ENCODE data around the gene MED13. TPM values are rescaled to one million over a fixed set of nuclear protein-coding genes. Genes with fewer than 3 reads are reported as not detected.

Gene MED13
- total RNA-seq, 1 experiment from 2014 or later = 60.7 TPM

DNA sequence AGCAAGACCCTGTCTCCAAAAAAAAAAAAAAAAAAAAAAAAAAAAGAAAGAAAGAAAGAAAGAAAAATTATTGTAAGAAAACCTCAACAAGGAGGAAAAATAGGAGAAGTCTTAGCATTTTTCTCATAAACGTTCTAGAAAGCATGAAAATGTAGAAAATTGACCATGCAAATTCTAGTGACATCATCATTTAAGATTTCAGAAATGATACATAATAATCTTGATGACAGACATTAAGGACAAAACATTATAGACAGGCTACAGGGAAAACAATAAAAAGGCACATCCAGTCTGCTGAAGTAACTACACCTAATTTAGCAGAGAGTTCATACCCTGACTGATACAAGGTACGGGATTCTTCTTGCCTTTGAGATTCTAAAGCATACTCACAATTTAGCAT is 21.9 kb downstream of the MED13 start:
- no peak overlapping the region for H4K5ac ChIP-seq (ENCODE audit: insufficient read length, low read depth, low read length)

More for the DNA sequence above, 21.9 kb downstream of the MED13 start:
- H3K4me3 Mint-ChIP-seq = no peak overlapping the region
- no peaks in the 10 kb centered on the region for H3K9me3 ChIP-seq (ENCODE audit: control insufficient read depth, low read depth, low read length)
- no peak overlapping the region for H3K18ac ChIP-seq (ENCODE audit: insufficient read length, low read depth, low read length)
- no peak overlapping the region for H3K27ac Mint-ChIP-seq
- no peak overlapping the region for H3K9ac ChIP-seq (ENCODE audit: extremely low read depth, insufficient read length, low read length)
- no peaks in the 10 kb centered on the region for H3K4me1 Mint-ChIP-seq
- no peak overlapping the region for H3K27ac ChIP-seq (ENCODE audit: insufficient read length, low read depth, low read length)
- no peaks in the 10 kb centered on the region for H4K20me1 ChIP-seq (ENCODE audit: control insufficient read depth, insufficient read depth, insufficient read length)
- H3K4me2 ChIP-seq (ENCODE audit: insufficient read depth, insufficient read length, low read length) = no peak overlapping the region
- no CpG with 5 or more reads among the region's 2 CpGs for WGBS (ENCODE audit: extremely low coverage, insufficient read length, low lambda C conversion rate)
- no peak overlapping the region for H2AFZ ChIP-seq (ENCODE audit: low read length)
- TF ChIP-seq, protein P1, sequence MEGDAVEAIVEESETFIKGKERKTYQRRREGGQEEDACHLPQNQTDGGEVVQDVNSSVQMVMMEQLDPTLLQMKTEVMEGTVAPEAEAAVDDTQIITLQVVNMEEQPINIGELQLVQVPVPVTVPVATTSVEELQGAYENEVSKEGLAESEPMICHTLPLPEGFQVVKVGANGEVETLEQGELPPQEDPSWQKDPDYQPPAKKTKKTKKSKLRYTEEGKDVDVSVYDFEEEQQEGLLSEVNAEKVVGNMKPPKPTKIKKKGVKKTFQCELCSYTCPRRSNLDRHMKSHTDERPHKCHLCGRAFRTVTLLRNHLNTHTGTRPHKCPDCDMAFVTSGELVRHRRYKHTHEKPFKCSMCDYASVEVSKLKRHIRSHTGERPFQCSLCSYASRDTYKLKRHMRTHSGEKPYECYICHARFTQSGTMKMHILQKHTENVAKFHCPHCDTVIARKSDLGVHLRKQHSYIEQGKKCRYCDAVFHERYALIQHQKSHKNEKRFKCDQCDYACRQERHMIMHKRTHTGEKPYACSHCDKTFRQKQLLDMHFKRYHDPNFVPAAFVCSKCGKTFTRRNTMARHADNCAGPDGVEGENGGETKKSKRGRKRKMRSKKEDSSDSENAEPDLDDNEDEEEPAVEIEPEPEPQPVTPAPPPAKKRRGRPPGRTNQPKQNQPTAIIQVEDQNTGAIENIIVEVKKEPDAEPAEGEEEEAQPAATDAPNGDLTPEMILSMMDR (conservative IDR thresholded peaks at IDR 0.05) = no peak
- H3K23me2 ChIP-seq (ENCODE audit: insufficient read length, low read depth, low read length, poor library complexity, severe bottlenecking) = no peaks in the 10 kb centered on the region
- no peak overlapping the region for H3T11ph ChIP-seq (ENCODE audit: low read length)
- no peak overlapping the region for H2BK120ac ChIP-seq (ENCODE audit: low read depth, low read length, poor library complexity, severe bottlenecking)
- H3K36me3 Mint-ChIP-seq (ENCODE audit: insufficient read depth in 1 of 3, low read depth in 3 of 3) = peaks cover 11 to 63% (median 49%) of the 10 kb centered on the region in 3 experiments; a peak in 6 of 7 replicates
- H2AK5ac ChIP-seq (ENCODE audit: insufficient read length, low read length) = no peak overlapping the region
- H3K56ac ChIP-seq (ENCODE audit: insufficient read length, low read depth, low read length) = no peak overlapping the region
- no peak overlapping the region for H3K23ac ChIP-seq (ENCODE audit: insufficient read length, low read depth, low read length)
- H2BK20ac ChIP-seq (ENCODE audit: low read depth, low read length, poor library complexity, severe bottlenecking) = no peak overlapping the region
- no peaks in the 10 kb centered on the region for H3K27me3 ChIP-seq (ENCODE audit: insufficient read depth, low read length)
- peaks cover 4% of the 10 kb centered on the region; the same call in 1 of the 2 replicates for H3K79me2 ChIP-seq (ENCODE audit: insufficient read depth, low read length)
- H3K14ac ChIP-seq (ENCODE audit: insufficient read depth, low read length) = no peak overlapping the region
- H3K4ac ChIP-seq (ENCODE audit: low read depth, low read length) = no peak overlapping the region
- no peak overlapping the region for H2BK5ac ChIP-seq (ENCODE audit: insufficient read length, low read length)
- no peaks in the 10 kb centered on the region for H3K4me1 ChIP-seq (ENCODE audit: insufficient read depth, low read length)
- no peak overlapping the region for H4K8ac ChIP-seq (replicated peaks; ENCODE audit: insufficient read length, low read depth, low read length)
- peaks cover 9% of the 10 kb centered on the region for H3K79me1 ChIP-seq (ENCODE audit: insufficient read depth, low read depth, low read length, poor library complexity, severe bottlenecking)
- H2BK15ac ChIP-seq (ENCODE audit: low read depth, low read length) = no peak overlapping the region
- DNase-seq = no peak
- no peaks in the 10 kb centered on the region for H3K9me3 Mint-ChIP-seq
- no peak overlapping the region for H4K91ac ChIP-seq (ENCODE audit: insufficient read length, low read depth, low read length)
- H2BK12ac ChIP-seq (ENCODE audit: insufficient read length, low read depth, low read length) = no peak overlapping the region
- H3K27me3 Mint-ChIP-seq (ENCODE audit: low read depth) = no peaks in the 10 kb centered on the region

All from H9 (cell line).